Loucy (cell line): ENCODE results near the gene SCN9A.

ENCODE experiments used
- H2AFZ ChIP-seq: fragments of 200-600 bp; sonication (generic); 2 replicates; pipeline ENCODE4 v1.6.0; 2016; ENCODE audit warnings: antibody characterized with exemption, mild to moderate bottlenecking, low read length, moderate library complexity
- H3F3A ChIP-seq: fragments of 200-600 bp; 2 replicates; pipeline ENCODE4 v1.6.0; 2016; ENCODE audit warnings: antibody characterized with exemption, low read depth, mild to moderate bottlenecking
- H3K27me3 ChIP-seq: fragments of 200-600 bp; sonication (generic); 2 replicates; pipeline ENCODE4 v1.6.1; 2014; ENCODE audit warnings: low read length, mild to moderate bottlenecking; ENCODE audit not compliant: insufficient read depth, poor library complexity, severe bottlenecking
- H3K36me3 ChIP-seq: fragments of 200-600 bp; sonication (generic); 2 replicates; pipeline ENCODE4 v1.6.1; 2016; ENCODE audit warnings: low read length; ENCODE audit not compliant: insufficient read depth
- H3K4me1 ChIP-seq: fragments of 200-600 bp; sonication (generic); 2 replicates; pipeline ENCODE4 v1.5.1; 2014; ENCODE audit warnings: low read length, mild to moderate bottlenecking; ENCODE audit not compliant: insufficient read depth, poor library complexity, severe bottlenecking
- H3K4me2 ChIP-seq: fragments of 200-600 bp; sonication (generic); 2 replicates; pipeline ENCODE4 v1.6.0; 2014; ENCODE audit warnings: antibody characterized with exemption, low read length, low read depth, mild to moderate bottlenecking; ENCODE audit not compliant: poor library complexity, severe bottlenecking
- H3K4me3 ChIP-seq: fragments of 200-600 bp; sonication (generic); 2 replicates; pipeline ENCODE4 v1.5.1; 2014; ENCODE audit warnings: low read length, mild to moderate bottlenecking, mixed read lengths; ENCODE audit not compliant: poor library complexity, severe bottlenecking
- H3K79me2 ChIP-seq: fragments of 200-600 bp; sonication (generic); 2 replicates; pipeline ENCODE4 v1.6.1; 2014; ENCODE audit warnings: low read length; ENCODE audit not compliant: insufficient read depth
- H3K9ac ChIP-seq: fragments of 200-600 bp; sonication (generic); 2 replicates; pipeline ENCODE4 v1.6.0; 2014; ENCODE audit warnings: mild to moderate bottlenecking, low read depth, low read length, moderate library complexity; ENCODE audit not compliant: poor library complexity, severe bottlenecking
- H3K9me2 ChIP-seq: fragments of 200-600 bp; sonication (generic); replicated peaks from 2 replicates; pipeline ENCODE4 v1.6.1; 2016; ENCODE audit warnings: low read depth, low read length, mixed read lengths
- H3K9me3 ChIP-seq: fragments of 200-600 bp; sonication (generic); 2 replicates; pipeline ENCODE4 v1.6.1; 2014; ENCODE audit warnings: mild to moderate bottlenecking, antibody characterized with exemption, low read length, low read depth; ENCODE audit not compliant: insufficient read depth
- H4K20me1 ChIP-seq: fragments of 200-600 bp; sonication (generic); 2 replicates; pipeline ENCODE4 v1.6.0; 2014; ENCODE audit warnings: antibody characterized with exemption, low read length, mild to moderate bottlenecking; ENCODE audit not compliant: insufficient read depth, poor library complexity, severe bottlenecking
- CTCF ChIP-seq: fragments of 200-600 bp; sonication (generic); conservative IDR thresholded peaks from 2 replicates; pipeline ENCODE4 v1.5.1; 2014; ENCODE audit warnings: mild to moderate bottlenecking, antibody characterized with exemption, low read length
- EZH2phosphoT487 ChIP-seq: fragments of 200-600 bp; IDR thresholded peaks from 2 replicates; pipeline ENCODE4 v1.6.1; 2018; ENCODE audit warnings: antibody characterized with exemption, mild to moderate bottlenecking, moderate library complexity, borderline replicate concordance

The SCN9A gene

DNA sequence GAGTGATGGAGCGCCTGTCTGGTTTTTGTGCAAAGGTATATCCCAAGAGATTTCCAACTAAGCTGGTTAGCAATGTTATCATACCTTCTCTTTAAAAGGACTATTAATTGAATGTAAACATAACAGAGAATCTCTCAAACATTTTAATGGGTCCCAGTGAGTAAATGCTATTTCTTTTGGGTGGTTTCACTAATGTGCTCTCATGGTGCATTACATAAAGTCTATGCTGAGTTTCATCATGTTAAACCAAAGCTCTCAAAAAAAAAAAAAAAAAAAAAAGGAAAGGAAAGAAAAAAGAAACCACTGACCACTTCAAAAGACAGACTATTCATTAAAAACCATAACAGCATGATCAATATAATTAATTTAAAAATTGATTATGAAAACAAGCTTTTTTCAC lies 128.8 kb downstream of the SCN9A start:
- Histone ChIP-seq H3F3A (no peaks in the 10 kb centered on the region), H2AFZ (no peak overlapping the region), H3K4me1 (no peaks in the 10 kb centered on the region), H3K9ac (no peak overlapping the region), H3K27me3 (no peaks in the 10 kb centered on the region), H3K79me2 (no peaks in the 10 kb centered on the region), H4K20me1 (no peaks in the 10 kb centered on the region), H3K4me2 (no peak overlapping the region), H3K9me3 (no peaks in the 10 kb centered on the region), H3K9me2 (no peaks in the 10 kb centered on the region), H3K4me3 (no peak overlapping the region), H3K36me3 (no peaks in the 10 kb centered on the region)
- TF ChIP-seq EZH2phosphoT487 (no peak), CTCF (no peak)

GRCh38 chr2:166242309-166242708 lies 133.4 kb downstream of the SCN9A start:
- Histone ChIP-seq H3K36me3 (no peaks in the 10 kb centered on the region), H3K4me2 (no peak overlapping the region), H2AFZ (no peak overlapping the region), H3K9me3 (no peaks in the 10 kb centered on the region), H3K9ac (no peak overlapping the region), H4K20me1 (no peaks in the 10 kb centered on the region), H3K4me3 (no peak overlapping the region), H3K27me3 (no peaks in the 10 kb centered on the region), H3K9me2 (no peaks in the 10 kb centered on the region), H3K79me2 (no peaks in the 10 kb centered on the region), H3F3A (no peaks in the 10 kb centered on the region), H3K4me1 (no peaks in the 10 kb centered on the region)
- TF ChIP-seq CTCF: no peak
- no peak for TF ChIP-seq EZH2phosphoT487

DNA sequence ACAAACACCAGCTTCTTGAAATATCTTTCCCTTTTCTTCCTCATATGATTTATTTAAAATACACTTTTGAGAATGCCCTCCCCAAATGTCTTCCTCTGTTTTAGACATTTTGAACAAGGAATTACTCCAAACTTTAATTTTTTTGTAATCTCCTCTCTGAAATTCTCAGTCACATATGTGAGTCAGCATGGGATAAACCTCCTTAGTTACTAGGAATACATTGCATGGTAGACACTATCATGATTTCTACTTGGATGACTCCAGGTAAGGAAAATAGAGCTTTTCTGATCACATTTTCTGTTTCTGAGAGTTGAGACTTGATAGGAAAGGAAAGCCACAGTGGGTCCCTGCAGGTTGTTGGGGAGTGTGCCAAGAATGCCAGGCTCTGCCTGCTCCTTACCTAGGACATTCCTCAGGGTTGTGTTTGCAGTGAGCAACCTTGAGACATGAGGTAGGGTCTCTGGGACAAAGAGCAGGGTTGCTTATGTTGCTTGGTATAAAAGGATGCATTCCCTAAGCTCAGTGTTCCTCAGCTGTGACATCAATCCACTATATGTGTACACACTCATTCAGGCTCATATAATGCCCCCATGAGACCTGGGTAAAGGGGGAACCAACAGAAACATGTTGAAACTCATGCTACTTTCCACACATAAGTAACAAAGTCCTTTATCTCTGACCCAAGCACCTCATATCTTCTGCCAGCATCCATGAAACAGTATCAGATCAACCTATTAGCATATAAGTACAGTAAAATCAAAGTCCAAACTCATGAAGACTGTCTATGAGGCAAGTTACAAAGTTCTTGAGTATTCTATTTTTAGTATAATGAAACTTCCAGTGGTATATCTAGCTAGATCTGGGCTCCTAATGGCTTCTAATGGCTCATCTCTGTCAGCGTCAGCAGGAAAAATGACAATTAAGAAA lies 135.1 kb downstream of the SCN9A start:
- no peaks in the 10 kb centered on the region for H3K9me3 ChIP-seq
- H3K27me3 ChIP-seq: no peaks in the 10 kb centered on the region
- H3K4me2 ChIP-seq: no peak overlapping the region
- TF ChIP-seq EZH2phosphoT487: no peak
- TF ChIP-seq CTCF: no peak
- H4K20me1 ChIP-seq: no peaks in the 10 kb centered on the region
- no peaks in the 10 kb centered on the region for H3K36me3 ChIP-seq
- no peak overlapping the region for H3K9ac ChIP-seq
- H3K79me2 ChIP-seq: no peaks in the 10 kb centered on the region
- no peaks in the 10 kb centered on the region for H3K4me1 ChIP-seq
- no peaks in the 10 kb centered on the region for H3K9me2 ChIP-seq
- no peaks in the 10 kb centered on the region for H3F3A ChIP-seq
- H3K4me3 ChIP-seq: no peak overlapping the region
- H2AFZ ChIP-seq: no peak overlapping the region
